DMS 273 (cell line): ENCODE data around the gene ODF2.
A peak's percentile ranks its signal among the peaks of the same experiment; 100 is the strongest.

ENCODE experiments used
- DNase-seq: peaks from one replicate; lab custom pipeline; 2025; ENCODE audit not compliant: unreplicated experiment; lab: John Stamatoyannopoulos, UW

Gene ODF2

GRCh38 chr9:128523199-128523925 is 67.6 kb downstream of the ODF2 start:
- peak; percentile 86 for DNase-seq

GRCh38 chr9:128526720-128527119 is 70.9 kb downstream of the ODF2 start:
- no peak for DNase-seq

GRCh38 chr9:128528445-128529160 is 72.8 kb downstream of the ODF2 start:
- no peak for DNase-seq

GRCh38 chr9:128529191-128529590 is 73.4 kb downstream of the ODF2 start:
- no peak for DNase-seq

- no peak for DNase-seq
These were observed 76.8 kb downstream of the ODF2 start for GRCh38 chr9:128532581-128532980.

GRCh38 chr9:128540634-128541360 is 85.0 kb downstream of the ODF2 start:
- no peak for DNase-seq

GRCh38 chr9:128546504-128546903 is 90.7 kb downstream of the ODF2 start:
- DNase-seq, result no peak

GRCh38 chr9:128548876-128549275 is 93.1 kb downstream of the ODF2 start:
- DNase-seq, result no peak

- peak; percentile 24 for DNase-seq
These were observed 94.4 kb downstream of the ODF2 start for GRCh38 chr9:128550226-128550625.
